ENCODE measurements around the gene GUCA1A.

The GUCA1A gene

DNA sequence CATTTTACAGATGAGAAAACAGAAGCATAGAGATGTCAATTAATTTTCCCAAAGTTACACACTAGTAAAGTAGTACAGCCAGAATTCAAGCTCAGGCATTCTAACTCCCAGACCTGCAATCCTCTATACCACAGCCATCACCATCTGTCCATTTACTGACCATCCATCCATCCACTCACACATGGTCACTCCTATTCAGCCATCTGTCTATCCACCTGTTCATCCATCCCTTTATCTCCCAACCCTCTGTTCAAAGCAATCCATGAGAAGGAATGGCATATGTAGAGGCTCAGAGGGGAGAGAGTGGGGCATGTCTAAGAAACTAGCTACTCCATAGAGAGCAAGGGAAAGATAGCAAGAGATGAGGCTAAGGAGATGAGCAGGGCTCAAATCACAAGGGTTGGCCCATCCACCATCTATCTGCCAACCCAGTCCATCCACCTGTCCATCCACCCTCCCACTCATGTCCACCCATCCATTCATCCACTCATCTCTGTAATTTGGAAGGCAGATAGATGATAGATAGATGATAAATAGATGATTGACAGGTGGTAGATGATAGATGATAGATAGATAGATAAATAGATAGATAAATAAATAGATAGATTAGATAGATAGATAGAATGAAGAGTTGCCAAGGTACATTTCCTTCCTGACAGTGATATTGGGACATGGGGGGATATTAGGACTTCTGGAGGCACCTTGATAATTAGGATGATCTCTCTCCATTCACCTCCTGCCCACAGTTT is 18.5 kb upstream of the GUCA1A start:
- H3F3A ChIP-seq (ENCODE audit: low read depth) = no peaks in the 10 kb centered on the region
- no peaks in the 10 kb centered on the region for H3K27me3 ChIP-seq (ENCODE audit: insufficient read depth, low read length, poor library complexity, severe bottlenecking)
- no peak overlapping the region for H3K4me2 ChIP-seq (ENCODE audit: low read depth, low read length, poor library complexity, severe bottlenecking)
- H3K4me3 ChIP-seq (ENCODE audit: low read length, poor library complexity, severe bottlenecking) = no peak overlapping the region
- no peaks in the 10 kb centered on the region for H3K9me2 ChIP-seq (replicated peaks; ENCODE audit: low read depth, low read length)
- no peaks in the 10 kb centered on the region for H3K4me1 ChIP-seq (ENCODE audit: insufficient read depth, low read length, poor library complexity, severe bottlenecking)
- H3K79me2 ChIP-seq (ENCODE audit: insufficient read depth, low read length) = no peaks in the 10 kb centered on the region
- H3K9me3 ChIP-seq (ENCODE audit: insufficient read depth, low read depth, low read length) = no peaks in the 10 kb centered on the region
- no peaks in the 10 kb centered on the region for H4K20me1 ChIP-seq (ENCODE audit: insufficient read depth, low read length, poor library complexity, severe bottlenecking)
- no peak overlapping the region for H3K9ac ChIP-seq (ENCODE audit: low read depth, low read length, poor library complexity, severe bottlenecking)
- no peaks in the 10 kb centered on the region for H3K36me3 ChIP-seq (ENCODE audit: insufficient read depth, low read length)
- no peak overlapping the region for H2AFZ ChIP-seq (ENCODE audit: low read length)
- TF ChIP-seq, protein P1, sequence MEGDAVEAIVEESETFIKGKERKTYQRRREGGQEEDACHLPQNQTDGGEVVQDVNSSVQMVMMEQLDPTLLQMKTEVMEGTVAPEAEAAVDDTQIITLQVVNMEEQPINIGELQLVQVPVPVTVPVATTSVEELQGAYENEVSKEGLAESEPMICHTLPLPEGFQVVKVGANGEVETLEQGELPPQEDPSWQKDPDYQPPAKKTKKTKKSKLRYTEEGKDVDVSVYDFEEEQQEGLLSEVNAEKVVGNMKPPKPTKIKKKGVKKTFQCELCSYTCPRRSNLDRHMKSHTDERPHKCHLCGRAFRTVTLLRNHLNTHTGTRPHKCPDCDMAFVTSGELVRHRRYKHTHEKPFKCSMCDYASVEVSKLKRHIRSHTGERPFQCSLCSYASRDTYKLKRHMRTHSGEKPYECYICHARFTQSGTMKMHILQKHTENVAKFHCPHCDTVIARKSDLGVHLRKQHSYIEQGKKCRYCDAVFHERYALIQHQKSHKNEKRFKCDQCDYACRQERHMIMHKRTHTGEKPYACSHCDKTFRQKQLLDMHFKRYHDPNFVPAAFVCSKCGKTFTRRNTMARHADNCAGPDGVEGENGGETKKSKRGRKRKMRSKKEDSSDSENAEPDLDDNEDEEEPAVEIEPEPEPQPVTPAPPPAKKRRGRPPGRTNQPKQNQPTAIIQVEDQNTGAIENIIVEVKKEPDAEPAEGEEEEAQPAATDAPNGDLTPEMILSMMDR (conservative IDR thresholded peaks at IDR 0.05; ENCODE audit: low read length) = no peak
- TF ChIP-seq EZH2phosphoT487 (IDR thresholded peaks at IDR 0.05; ENCODE audit: borderline replicate concordance) = no peak

- no peak for TF ChIP-seq EZH2phosphoT487 (IDR thresholded peaks at IDR 0.05; ENCODE audit: borderline replicate concordance)
- TF ChIP-seq, protein P1 (conservative IDR thresholded peaks at IDR 0.05; ENCODE audit: low read length) = no peak
- H3K79me2 ChIP-seq (ENCODE audit: insufficient read depth, low read length) = no peaks in the 10 kb centered on the region
- H3F3A ChIP-seq (ENCODE audit: low read depth) = no peaks in the 10 kb centered on the region
- no peaks in the 10 kb centered on the region for H3K9me2 ChIP-seq (replicated peaks; ENCODE audit: low read depth, low read length)
- H3K36me3 ChIP-seq (ENCODE audit: insufficient read depth, low read length) = no peaks in the 10 kb centered on the region
- no peak overlapping the region for H3K4me3 ChIP-seq (ENCODE audit: low read length, poor library complexity, severe bottlenecking)
- H3K4me1 ChIP-seq (ENCODE audit: insufficient read depth, low read length, poor library complexity, severe bottlenecking) = no peaks in the 10 kb centered on the region
- no peak overlapping the region for H3K9ac ChIP-seq (ENCODE audit: low read depth, low read length, poor library complexity, severe bottlenecking)
- no peak overlapping the region for H3K4me2 ChIP-seq (ENCODE audit: low read depth, low read length, poor library complexity, severe bottlenecking)
- H4K20me1 ChIP-seq (ENCODE audit: insufficient read depth, low read length, poor library complexity, severe bottlenecking) = no peaks in the 10 kb centered on the region
- no peaks in the 10 kb centered on the region for H3K9me3 ChIP-seq (ENCODE audit: insufficient read depth, low read depth, low read length)
- H3K27me3 ChIP-seq (ENCODE audit: insufficient read depth, low read length, poor library complexity, severe bottlenecking) = no peaks in the 10 kb centered on the region
- no peak overlapping the region for H2AFZ ChIP-seq (ENCODE audit: low read length)
Observed at GRCh38 chr6:42155293-42155692, 17.9 kb upstream of the GUCA1A start.

DNA sequence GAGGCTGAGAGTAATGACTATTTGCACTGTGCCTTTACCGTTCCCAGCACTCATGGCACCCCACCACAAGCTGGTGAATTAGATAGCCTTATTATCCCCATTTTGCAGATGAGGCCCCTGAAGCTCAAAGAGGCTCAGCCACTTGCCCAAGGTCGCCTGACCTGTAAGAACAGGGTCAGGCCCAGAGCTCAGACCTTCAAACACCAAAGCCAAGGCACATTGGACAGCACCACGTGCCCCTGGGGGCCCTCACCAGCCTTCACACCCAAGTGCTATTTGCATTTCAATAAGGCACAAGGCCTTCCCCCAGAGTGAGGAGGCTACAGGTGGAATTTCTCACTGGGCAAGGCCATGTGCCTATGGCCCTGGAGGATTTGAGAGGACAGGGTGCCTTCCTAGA is 16.5 kb upstream of the GUCA1A start:
- no peaks in the 10 kb centered on the region for H4K20me1 ChIP-seq (ENCODE audit: insufficient read depth, low read length, poor library complexity, severe bottlenecking)
- TF ChIP-seq, protein P1 (conservative IDR thresholded peaks at IDR 0.05; ENCODE audit: low read length) = no peak
- TF ChIP-seq EZH2phosphoT487 (IDR thresholded peaks at IDR 0.05; ENCODE audit: borderline replicate concordance) = no peak
- H3K9me3 ChIP-seq (ENCODE audit: insufficient read depth, low read depth, low read length) = no peaks in the 10 kb centered on the region
- H3K36me3 ChIP-seq (ENCODE audit: insufficient read depth, low read length) = no peaks in the 10 kb centered on the region
- no peaks in the 10 kb centered on the region for H3K4me1 ChIP-seq (ENCODE audit: insufficient read depth, low read length, poor library complexity, severe bottlenecking)
- no peak overlapping the region for H3K9ac ChIP-seq (ENCODE audit: low read depth, low read length, poor library complexity, severe bottlenecking)
- no peaks in the 10 kb centered on the region for H3K79me2 ChIP-seq (ENCODE audit: insufficient read depth, low read length)
- no peaks in the 10 kb centered on the region for H3K9me2 ChIP-seq (replicated peaks; ENCODE audit: low read depth, low read length)
- no peaks in the 10 kb centered on the region for H3F3A ChIP-seq (ENCODE audit: low read depth)
- no peak overlapping the region; the same call in 1 of the 2 replicates for H2AFZ ChIP-seq (ENCODE audit: low read length)
- H3K4me3 ChIP-seq (ENCODE audit: low read length, poor library complexity, severe bottlenecking) = no peak overlapping the region
- H3K4me2 ChIP-seq (ENCODE audit: low read depth, low read length, poor library complexity, severe bottlenecking) = no peak overlapping the region
- no peaks in the 10 kb centered on the region for H3K27me3 ChIP-seq (ENCODE audit: insufficient read depth, low read length, poor library complexity, severe bottlenecking)
